Renal cortical epithelial cell (primary cell): ENCODE results near the gene CDH4. TPM values are rescaled to one million over a fixed set of nuclear protein-coding genes. Genes with fewer than 3 reads are reported as not detected.

ENCODE experiments used
- DNase-seq: peaks from one replicate; pipeline ENCODE4 v3.0.0-alpha.2; 2011; ENCODE audit warnings: low read depth
- total RNA-seq: library from RNA; depleted of rRNA; stranded (reverse); fragments of >200 nt; gene quantifications from 2 replicates; pipeline ENCODE4 v1.2.3, GENCODE V29; 2014

The CDH4 gene
- total RNA-seq, 1 donor from 2014 or later, result 6.4 TPM

DNA sequence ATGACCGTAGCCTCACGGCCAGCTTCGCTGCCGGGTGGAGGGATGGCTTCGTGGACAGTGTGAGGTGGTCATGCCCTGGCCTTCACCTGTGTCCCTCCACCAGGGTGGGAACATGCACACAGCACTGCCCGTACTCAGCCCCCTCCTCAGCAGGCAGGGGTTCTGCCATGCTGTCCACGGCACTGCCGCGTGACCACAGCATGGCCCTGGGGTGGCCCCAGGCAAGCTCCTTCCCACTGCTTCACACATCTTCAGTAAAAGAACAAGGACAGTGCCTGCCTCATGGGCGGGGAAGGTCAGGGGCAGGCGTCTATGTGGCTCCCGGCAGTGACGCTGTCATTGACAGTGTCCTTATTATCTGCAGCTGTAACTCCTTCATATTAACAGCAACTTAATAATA lies 607.7 kb downstream of the CDH4 start:
- DNase-seq, result no peak

DNA sequence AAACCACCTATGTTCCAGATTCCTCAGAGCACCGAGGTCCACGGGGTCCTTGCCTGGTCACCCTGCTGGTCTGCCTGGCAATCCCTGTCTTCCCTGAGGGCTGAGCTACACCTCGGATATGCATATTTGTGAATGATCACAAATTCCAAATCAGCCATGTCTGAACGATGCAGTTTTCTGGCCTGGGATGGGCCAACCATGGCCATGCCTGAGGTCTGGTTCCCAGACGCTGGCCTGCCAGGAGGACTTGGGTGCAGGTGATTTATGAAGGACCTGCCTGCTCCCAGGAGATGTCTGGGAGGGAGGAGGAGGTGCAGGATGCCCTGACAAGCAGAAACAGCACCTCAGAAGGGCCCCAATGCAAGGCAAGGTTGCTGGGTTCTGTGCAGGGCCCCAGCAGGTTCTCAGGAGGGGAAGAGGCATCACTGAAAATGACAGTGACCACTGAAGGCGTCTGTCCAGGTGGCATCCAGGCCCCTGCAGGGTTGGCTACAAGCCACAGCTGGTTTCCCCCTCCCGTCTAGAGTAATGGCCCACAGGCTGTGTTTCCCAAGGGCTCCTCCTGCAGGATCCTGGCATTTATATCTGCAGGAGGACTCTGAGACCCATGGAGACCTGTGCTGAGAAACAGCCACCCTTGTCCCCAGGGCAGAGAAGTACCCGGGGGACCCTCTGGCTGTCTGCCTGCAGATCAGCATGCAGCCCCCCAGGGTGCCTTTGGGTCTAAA lies 608.4 kb downstream of the CDH4 start:
- DNase-seq, result no peak

GRCh38 chr20:61861054-61861841 lies 609.2 kb downstream of the CDH4 start:
- DNase-seq, result no peak

- DNase-seq, result no peak
These were observed 609.8 kb downstream of the CDH4 start for GRCh38 chr20:61861858-61862257.

DNA sequence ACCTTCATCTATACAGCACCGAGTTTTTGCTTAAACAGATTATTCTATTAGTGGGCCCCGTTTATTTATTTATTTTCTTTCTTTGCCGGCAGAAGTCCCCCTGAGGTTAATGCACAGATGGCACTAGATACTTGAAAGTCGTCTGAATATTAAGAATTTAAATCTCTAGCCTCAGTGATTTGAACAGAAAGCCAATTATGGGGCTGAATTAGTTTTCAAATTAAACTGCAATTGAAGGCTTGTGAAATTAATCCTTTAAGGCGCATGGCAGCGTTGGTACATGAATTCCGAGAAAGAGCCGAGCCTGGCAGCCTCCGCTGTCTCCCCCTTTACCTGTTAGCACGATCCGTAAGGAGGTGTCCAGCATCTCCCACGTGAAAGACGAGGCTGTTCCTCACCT lies 610.8 kb downstream of the CDH4 start:
- no peak for DNase-seq

- DNase-seq, result no peak
These were observed 612.4 kb downstream of the CDH4 start for GRCh38 chr20:61864481-61864880.

- no peak for DNase-seq
These were observed 613.3 kb downstream of the CDH4 start for GRCh38 chr20:61865353-61865752.

- no peak for DNase-seq
These were observed 614.1 kb downstream of the CDH4 start for GRCh38 chr20:61866165-61866564.

DNA sequence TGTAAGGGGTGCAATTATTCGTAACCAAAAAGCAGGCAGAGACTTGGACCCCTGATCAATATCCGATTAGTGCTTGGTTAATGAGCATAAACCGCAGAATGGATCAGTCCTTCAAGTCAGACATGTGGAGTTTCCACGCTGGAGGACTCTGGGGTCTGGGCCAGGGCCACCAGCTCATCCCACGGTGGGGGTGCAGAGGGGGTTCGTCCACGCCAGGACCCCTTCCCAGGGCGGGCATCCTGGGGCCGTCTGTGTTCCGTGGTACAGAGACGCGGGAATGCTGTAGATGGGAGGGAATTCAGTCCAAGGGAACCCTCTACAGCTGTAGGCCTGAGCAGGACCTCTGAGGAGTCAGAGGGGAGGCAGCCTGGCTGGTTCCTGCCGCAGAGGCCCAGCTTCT lies 615.9 kb downstream of the CDH4 start:
- DNase-seq, result no peak

GRCh38 chr20:61868466-61869090 lies 616.5 kb downstream of the CDH4 start:
- no peak for DNase-seq

GRCh38 chr20:61869750-61870507 lies 617.9 kb downstream of the CDH4 start:
- DNase-seq, result no peak

GRCh38 chr20:61871160-61871559 lies 619.1 kb downstream of the CDH4 start:
- no peak for DNase-seq

DNA sequence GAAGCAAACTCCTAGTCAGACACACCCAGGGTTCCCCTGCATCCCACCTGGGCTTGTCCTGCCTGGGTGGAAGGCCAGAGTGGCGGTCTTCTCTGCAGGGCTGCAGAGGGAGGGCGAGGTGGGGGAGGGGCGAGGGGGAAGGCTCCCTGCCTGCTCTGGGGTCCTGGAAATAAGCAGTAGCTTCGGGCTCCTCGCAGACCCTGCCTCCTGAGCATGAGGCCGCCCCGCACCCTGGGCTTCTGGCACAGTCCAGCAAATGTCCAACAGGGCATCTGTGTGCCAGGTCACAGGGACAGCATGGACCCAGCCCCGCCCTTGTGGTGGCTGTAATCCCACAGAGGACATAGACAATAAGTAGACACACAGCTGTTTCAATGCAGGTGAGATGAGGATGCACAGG lies 619.9 kb downstream of the CDH4 start:
- no peak for DNase-seq

DNA sequence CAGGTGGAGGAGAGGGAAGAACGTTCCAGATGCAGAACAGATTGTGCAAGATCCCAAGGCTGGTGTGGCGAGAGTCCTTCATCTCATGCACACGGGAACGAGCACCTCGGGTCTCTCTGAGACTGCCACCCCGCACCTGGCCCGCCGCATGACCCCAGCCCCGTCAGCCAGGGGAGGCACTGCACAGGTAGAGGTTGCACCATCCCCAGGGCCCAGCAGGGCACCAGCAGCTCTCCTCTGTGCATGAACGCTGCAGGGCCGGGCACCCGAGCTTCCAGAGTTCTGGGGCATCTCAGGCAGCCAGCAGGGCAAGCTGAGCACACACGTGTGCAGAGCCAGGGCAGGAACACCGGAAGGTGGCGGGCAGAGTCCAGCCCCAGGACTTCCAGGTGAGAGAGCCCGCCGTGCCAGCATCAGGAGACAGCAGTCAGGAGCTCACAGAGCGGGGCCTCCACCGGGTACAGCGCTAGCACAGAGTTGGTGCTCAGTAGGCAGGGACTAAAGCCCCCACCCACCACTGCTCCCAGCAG lies 620.4 kb downstream of the CDH4 start:
- no peak for DNase-seq

- no peak for DNase-seq
These were observed 621.8 kb downstream of the CDH4 start for GRCh38 chr20:61873651-61874420.

DNA sequence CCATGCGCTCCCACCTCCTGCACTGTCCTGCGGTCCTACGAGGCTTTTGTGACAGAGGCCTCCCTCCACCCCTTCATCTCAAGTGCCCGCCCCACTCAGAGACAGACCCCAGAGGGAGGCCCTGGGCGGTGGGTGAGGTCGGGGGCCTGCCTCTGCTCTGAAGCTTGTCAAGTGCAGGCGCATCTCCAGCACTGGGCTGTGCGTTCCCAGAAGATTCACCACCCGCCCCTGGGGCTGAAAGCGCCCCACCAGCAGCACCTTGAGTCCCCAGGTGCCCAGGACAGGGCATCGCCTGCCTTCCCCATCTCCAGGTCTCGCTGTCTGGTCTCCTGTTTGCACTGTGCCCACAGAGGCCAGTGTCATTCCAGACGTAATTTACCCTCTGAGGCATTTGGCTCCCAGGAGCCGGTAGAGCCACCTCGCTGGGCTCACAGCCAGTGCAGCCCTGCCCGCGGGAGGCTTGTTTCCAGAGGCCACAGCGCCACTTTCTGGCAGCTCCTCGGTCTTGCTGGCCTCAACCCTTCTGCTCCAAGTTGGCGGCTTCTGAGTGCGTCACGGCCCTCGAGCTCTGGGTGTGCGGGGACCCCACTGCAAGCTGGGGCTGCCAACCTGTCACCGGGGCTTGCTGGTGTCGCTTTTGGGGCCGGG lies 622.5 kb downstream of the CDH4 start:
- no peak for DNase-seq

- no peak for DNase-seq
These were observed 623.3 kb downstream of the CDH4 start for GRCh38 chr20:61875221-61875885.

- no peak for DNase-seq
These were observed 623.9 kb downstream of the CDH4 start for GRCh38 chr20:61875996-61876395.

DNA sequence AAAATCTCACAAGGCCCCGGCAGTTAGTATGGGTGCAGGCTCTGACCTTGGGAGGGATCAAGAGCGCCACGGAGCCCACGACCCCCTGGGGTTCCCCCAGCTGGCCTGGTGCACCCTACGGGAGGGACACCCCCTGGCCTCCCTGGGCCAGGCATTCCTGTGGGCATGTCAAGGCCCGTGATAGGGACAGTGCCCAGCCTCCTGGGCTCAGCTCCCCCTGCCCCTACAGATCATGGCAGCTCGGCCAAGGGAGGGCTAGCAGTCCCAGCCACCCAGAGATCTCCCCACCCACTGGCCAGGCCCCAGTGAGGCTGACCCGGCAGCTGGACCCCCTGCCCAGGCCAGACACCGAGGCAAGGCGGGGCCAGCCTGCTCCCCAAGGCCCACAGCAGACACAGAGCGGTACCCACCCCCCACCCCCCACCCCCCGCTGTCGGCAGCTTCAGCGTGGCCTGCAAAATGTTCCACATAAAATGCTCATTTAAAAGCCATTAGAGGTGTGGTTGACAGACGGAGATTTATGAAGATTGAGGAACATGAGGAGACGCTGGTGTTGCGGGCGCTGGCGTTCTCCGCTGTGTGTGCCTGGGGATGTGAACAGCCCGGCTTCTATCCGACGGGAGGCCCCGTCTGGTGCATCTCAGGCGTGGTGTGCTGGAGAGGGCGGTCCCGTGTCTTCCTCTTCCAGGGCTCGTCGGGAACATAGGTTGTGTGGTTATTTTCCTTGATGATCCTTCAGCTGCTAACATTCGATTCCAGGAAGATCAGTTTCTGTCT lies 625.1 kb downstream of the CDH4 start:
- DNase-seq, result no peak
